C4-2B (cell line): Measurements from ENCODE around the gene CAB39.

Experiments
- ZFX ChIP-seq: fragments of 450-650 bp; IDR thresholded peaks from 2 replicates; pipeline ENCODE4 v1.6.1; 2017
- TF ChIP-seq, protein P1 (sequence below): fragments of 450-650 bp; conservative IDR thresholded peaks from 2 replicates; pipeline ENCODE4 v1.5.1; 2017; ENCODE audit warnings: mild to moderate bottlenecking

GRCh38 chr2:230722207-230722885 is 9.7 kb downstream of the CAB39 start:
- TF ChIP-seq, protein P1, sequence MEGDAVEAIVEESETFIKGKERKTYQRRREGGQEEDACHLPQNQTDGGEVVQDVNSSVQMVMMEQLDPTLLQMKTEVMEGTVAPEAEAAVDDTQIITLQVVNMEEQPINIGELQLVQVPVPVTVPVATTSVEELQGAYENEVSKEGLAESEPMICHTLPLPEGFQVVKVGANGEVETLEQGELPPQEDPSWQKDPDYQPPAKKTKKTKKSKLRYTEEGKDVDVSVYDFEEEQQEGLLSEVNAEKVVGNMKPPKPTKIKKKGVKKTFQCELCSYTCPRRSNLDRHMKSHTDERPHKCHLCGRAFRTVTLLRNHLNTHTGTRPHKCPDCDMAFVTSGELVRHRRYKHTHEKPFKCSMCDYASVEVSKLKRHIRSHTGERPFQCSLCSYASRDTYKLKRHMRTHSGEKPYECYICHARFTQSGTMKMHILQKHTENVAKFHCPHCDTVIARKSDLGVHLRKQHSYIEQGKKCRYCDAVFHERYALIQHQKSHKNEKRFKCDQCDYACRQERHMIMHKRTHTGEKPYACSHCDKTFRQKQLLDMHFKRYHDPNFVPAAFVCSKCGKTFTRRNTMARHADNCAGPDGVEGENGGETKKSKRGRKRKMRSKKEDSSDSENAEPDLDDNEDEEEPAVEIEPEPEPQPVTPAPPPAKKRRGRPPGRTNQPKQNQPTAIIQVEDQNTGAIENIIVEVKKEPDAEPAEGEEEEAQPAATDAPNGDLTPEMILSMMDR = no peak
- no peak for TF ChIP-seq ZFX
